Endothelial cell of umbilical vein (primary cell): Measurements from ENCODE around the gene IKZF3.

Source experiments
- CTCF ChIP-seq, 2 donors: IDR thresholded peaks; 1 replicate in 1 of 2; 2 replicates in 1 of 2; pipeline ENCODE4 v1.5.1; 2011; ENCODE audit warnings: low read length in 2 of 2, mild to moderate bottlenecking in 2 of 2, moderate library complexity in 2 of 2, control low read depth in 1 of 2, inconsistent platforms in 1 of 2, low read depth in 1 of 2; ENCODE audit not compliant: insufficient read depth in 1 of 2; ENCODE audit errors: extremely low read depth in 1 of 2
- MYC ChIP-seq: IDR thresholded peaks from one replicate; pipeline ENCODE4 v1.6.1; 2011; ENCODE audit warnings: mild to moderate bottlenecking, low read depth, low read length
- POLR2A ChIP-seq: IDR thresholded peaks from 2 replicates; pipeline ENCODE4 v1.6.1; 2012; ENCODE audit warnings: low read depth, mild to moderate bottlenecking, control low read depth, low read length

GRCh38 chr17:39746145-39746461 is 118.0 kb downstream of the IKZF3 start:
- TF ChIP-seq CTCF (IDR thresholded peaks at IDR 0.05; ENCODE audit: extremely low read depth in 1 of 2, insufficient read depth in 1 of 2, low read depth in 1 of 2, low read length in 2 of 2): no peak
- no peak for TF ChIP-seq POLR2A
- no peak for TF ChIP-seq MYC
